HL-60 (cell line): Measurements from ENCODE around the gene GPLD1.

Source experiments
- CTCF ChIP-seq: IDR thresholded peaks from one replicate; pipeline ENCODE4 v1.5.1; 2011; ENCODE audit warnings: low read length, control low read depth, inconsistent platforms; ENCODE audit not compliant: insufficient read depth
- GABPA ChIP-seq: IDR thresholded peaks from 2 replicates; pipeline ENCODE4 v1.6.1; 2012; ENCODE audit warnings: low read depth
- POLR2AphosphoS5 ChIP-seq: IDR thresholded peaks from 2 replicates; pipeline ENCODE4 v1.6.1; 2012; ENCODE audit warnings: low read depth
- REST ChIP-seq: IDR thresholded peaks from 2 replicates; pipeline ENCODE4 v1.6.1; 2012; ENCODE audit warnings: low read depth; ENCODE audit not compliant: insufficient replicate concordance

GRCh38 chr6:24381476-24382219 lies 107.7 kb downstream of the GPLD1 start:
- TF ChIP-seq POLR2AphosphoS5 (no peak), CTCF (no peak), REST (no peak), GABPA (no peak)
